AG04450 (cell line): Measurements from ENCODE around the gene PKIG. TPM values are rescaled to one million over a fixed set of nuclear protein-coding genes. Genes with fewer than 3 reads are reported as not detected.

Source experiments
- CTCF ChIA-PET: fragments of 300-600, 350-600 bp; formaldehyde crosslinking; extraction: SDS; loops from one replicate; lab custom pipeline; 2022; ENCODE audit warnings: antibody characterized with exemption, inconsistent platforms; lab: Charles Lee
- POLR2A ChIA-PET: fragments of 350-600 bp; formaldehyde crosslinking; extraction: SDS; loops from one replicate; lab custom pipeline; 2021; ENCODE audit warnings: antibody characterized with exemption, inconsistent platforms; lab: Yijun Ruan, JAX
- DNase-seq: peaks from one replicate; pipeline ENCODE4 v3.0.0-alpha.2; 2011; ENCODE audit warnings: low read depth, low spot score
- H3K27ac ChIP-seq: one replicate; pipeline ENCODE4 v1.5.1; 2012; ENCODE audit warnings: low read depth, low read length, control low read depth
- H3K27me3 ChIP-seq: one replicate; pipeline ENCODE4 v1.6.0; 2012; ENCODE audit warnings: low read length; ENCODE audit not compliant: control insufficient read depth, insufficient read depth
- H3K4me3 ChIP-seq: 2 replicates; pipeline ENCODE4 v1.5.1; 2011; ENCODE audit warnings: mild to moderate bottlenecking, low read depth, low read length, control low read depth
- H3K9me3 ChIP-seq: 2 replicates; pipeline ENCODE4 v1.5.1; 2012; ENCODE audit warnings: low read length; ENCODE audit not compliant: control insufficient read depth, insufficient read depth
- CTCF ChIP-seq: IDR thresholded peaks from 2 replicates; pipeline ENCODE4 v1.5.1; 2011; ENCODE audit warnings: low read depth, low read length, control low read depth, inconsistent platforms
- polyA plus RNA-seq: library from polyadenylated mRNA; depleted of rRNA; stranded (reverse); fragments of >200 nt; gene quantifications from 2 replicates; pipeline ENCODE4 v1.2.3, GENCODE V29; 2011

PKIG gene
- polyA plus RNA-seq, 1 experiment: 107 TPM

GRCh38 chr20:44624743-44625271 is 42.4 kb downstream of the PKIG start:
- no peaks in the 10 kb centered on the region for H3K27me3 ChIP-seq
- DNase-seq: no peak
- peaks cover 18% of the 10 kb centered on the region for H3K9me3 ChIP-seq
- CTCF ChIA-PET: no interaction called here
- no peak overlapping the region for H3K27ac ChIP-seq
- no peak overlapping the region for H3K4me3 ChIP-seq
- POLR2A ChIA-PET: no interaction called here
- no peak for TF ChIP-seq CTCF

DNA sequence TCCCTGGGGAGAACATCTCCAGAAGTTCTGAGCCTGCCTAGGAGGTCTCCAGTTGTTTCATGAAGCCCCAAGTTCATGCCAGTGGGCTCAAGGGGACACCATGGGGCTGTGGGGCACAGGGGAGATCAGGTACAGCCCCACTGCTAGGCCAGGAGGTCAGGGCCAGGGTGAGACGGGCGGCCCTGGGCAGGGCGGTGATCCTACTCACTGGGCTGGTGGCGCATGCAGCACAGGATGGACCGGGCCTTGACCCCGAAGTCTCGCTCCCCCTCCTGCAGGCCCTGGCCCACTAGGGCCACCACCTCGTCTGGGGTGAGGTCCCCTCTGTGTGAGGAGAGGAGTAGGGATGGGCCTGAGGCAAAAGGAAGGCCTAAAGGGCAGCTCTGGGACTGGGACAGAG is 43.0 kb downstream of the PKIG start:
- no peak for DNase-seq
- Histone ChIP-seq H3K4me3 (no peak overlapping the region), H3K27me3 (no peaks in the 10 kb centered on the region), H3K27ac (no peak overlapping the region), H3K9me3 (peaks cover 18% of the 10 kb centered on the region)
- no peak for TF ChIP-seq CTCF
- POLR2A ChIA-PET: no interaction called here
- CTCF ChIA-PET: no interaction called here

- TF ChIP-seq CTCF: no peak
- H3K9me3 ChIP-seq: peaks cover 18% of the 10 kb centered on the region
- H3K27ac ChIP-seq: no peak overlapping the region
- H3K27me3 ChIP-seq: no peaks in the 10 kb centered on the region
- POLR2A ChIA-PET: no interaction called here
- CTCF ChIA-PET: no interaction called here
- DNase-seq: no peak
- no peak overlapping the region for H3K4me3 ChIP-seq
Observed at GRCh38 chr20:44626278-44626677, 43.9 kb downstream of the PKIG start.

DNA sequence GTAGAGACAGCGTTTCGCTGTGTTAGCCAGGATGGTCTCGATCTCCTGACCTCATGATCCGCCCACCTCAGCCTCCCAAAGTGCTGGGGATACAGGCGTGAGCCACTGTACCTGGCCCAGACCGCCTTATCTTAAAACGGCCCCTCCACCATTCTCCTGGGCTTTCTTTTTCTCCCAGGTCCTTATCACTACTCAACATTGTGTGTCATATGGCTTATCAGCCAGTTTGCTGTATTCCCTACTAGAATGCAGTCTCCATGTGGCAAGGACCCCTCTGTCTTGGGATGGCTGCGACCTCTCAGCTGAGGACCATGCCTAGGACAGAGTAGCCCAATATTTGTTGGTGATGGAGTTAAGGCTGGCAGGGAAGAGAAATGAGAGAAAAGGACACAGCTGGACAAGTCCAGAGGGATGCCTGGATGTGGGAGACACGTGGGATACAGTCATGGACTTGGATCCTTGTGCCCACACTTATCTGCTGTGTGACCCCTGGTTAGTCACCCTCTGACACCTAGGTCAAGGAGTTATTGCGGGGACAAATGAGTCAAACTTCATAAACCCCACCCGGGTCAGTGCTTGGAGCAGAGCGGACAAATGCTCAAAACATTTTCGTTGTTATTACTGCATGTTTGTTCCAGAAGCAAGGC is 45.1 kb downstream of the PKIG start:
- Histone ChIP-seq H3K27ac (no peak overlapping the region), H3K9me3 (peaks cover 11% of the 10 kb centered on the region), H3K4me3 (no peak overlapping the region), H3K27me3 (no peaks in the 10 kb centered on the region)
- no peak for DNase-seq
- CTCF ChIA-PET: no interaction called here
- POLR2A ChIA-PET: no interaction called here
- no peak for TF ChIP-seq CTCF

GRCh38 chr20:44629017-44629385 is 46.6 kb downstream of the PKIG start:
- DNase-seq: no peak
- no peaks in the 10 kb centered on the region for H3K27me3 ChIP-seq
- POLR2A ChIA-PET: no interaction called here
- H3K4me3 ChIP-seq: no peak overlapping the region
- no peak overlapping the region for H3K27ac ChIP-seq
- CTCF ChIA-PET: interaction anchor here (0.8 kb wide), 1 partner anchor 245 kb away, joined by 3 read pairs; no protein-coding TSS in a partner anchor
- no peaks in the 10 kb centered on the region for H3K9me3 ChIP-seq
- TF ChIP-seq CTCF: no peak
